A549 treated with RU486 at 1 μM for 4 hours (cell line): ENCODE results near the gene TERT. TPM values are rescaled to one million over a fixed set of nuclear protein-coding genes. Genes with fewer than 3 reads are reported as not detected.

ENCODE experiments used
- total RNA-seq: library from RNA; stranded (reverse); fragments of 200-300 nt; extraction: Qiagen RNA extraction; gene quantifications from 5 replicates; pipeline ENCODE4 v1.2.3, GENCODE V29; 2022; ENCODE audit warnings: low read depth

The TERT gene
- 1.2 to 3.2 TPM (median 2.6 TPM) in 5 replicates for total RNA-seq

DNA sequence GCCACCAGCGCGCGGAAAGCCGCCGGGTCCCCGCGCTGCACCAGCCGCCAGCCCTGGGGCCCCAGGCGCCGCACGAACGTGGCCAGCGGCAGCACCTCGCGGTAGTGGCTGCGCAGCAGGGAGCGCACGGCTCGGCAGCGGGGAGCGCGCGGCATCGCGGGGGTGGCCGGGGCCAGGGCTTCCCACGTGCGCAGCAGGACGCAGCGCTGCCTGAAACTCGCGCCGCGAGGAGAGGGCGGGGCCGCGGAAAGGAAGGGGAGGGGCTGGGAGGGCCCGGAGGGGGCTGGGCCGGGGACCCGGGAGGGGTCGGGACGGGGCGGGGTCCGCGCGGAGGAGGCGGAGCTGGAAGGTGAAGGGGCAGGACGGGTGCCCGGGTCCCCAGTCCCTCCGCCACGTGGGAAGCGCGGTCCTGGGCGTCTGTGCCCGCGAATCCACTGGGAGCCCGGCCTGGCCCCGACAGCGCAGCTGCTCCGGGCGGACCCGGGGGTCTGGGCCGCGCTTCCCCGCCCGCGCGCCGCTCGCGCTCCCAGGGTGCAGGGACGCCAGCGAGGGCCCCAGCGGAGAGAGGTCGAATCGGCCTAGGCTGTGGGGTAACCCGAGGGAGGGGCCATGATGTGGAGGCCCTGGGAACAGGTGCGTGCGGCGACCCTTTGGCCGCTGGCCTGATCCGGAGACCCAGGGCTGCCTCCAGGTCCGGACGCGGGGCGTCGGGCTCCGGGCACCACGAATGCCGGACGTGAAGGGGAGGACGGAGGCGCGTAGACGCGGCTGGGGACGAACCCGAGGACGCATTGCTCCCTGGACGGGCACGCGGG lies at the start of gene TERT:
Gene TERT, minus strand, starts transcription at position 234 of the 815 bp plus-strand sequence. Its CDS starts 79 bp downstream, at position 155.

GRCh38 chr5:1225081-1225480 lies 69.8 kb downstream of the TERT start, which contains the start of gene SLC6A18:
SLC6A18 (plus strand) TSS chr5:1225381; CDS start chr5:1225478, 97 bp downstream.

Other genes starting within 250 kb of the TERT start
- 21.0 to 30.8 TPM (median 28.5 TPM) in 5 replicates for gene SLC12A7, start 183.0 kb downstream of the TERT start, total RNA-seq
- 0.04 TPM in 1 of 5 replicates, not detected in the others for gene SLC6A19, start 93.5 kb downstream of the TERT start, total RNA-seq
- gene SLC6A18, start 69.7 kb downstream of the TERT start, total RNA-seq, result not detected in 5 replicates
- gene CLPTM1L, start 50.0 kb upstream of the TERT start, total RNA-seq, result 154 to 173 TPM (median 159 TPM) in 5 replicates
- gene SLC6A3, start 150.4 kb upstream of the TERT start, total RNA-seq, result 0.07 to 0.37 TPM (median 0.14 TPM) in 4 of 5 replicates, not detected in the other
- gene LPCAT1, start 228.9 kb upstream of the TERT start, total RNA-seq, result 140 to 170 TPM (median 162 TPM) in 5 replicates